Adrenal gland (tissue), 5 donors: Measurements from ENCODE around the gene MRPL2.

ENCODE experiments used
- CTCF ChIP-seq, 6 experiments: fragments of 450-650 bp in 4 of 6; fragments of 200-600 bp in 2 of 6; sonication (generic) in 1 of 6; IDR thresholded peaks; 1 replicate in 5 of 6; 2 replicates in 1 of 6; pipeline versions ENCODE4 v1.5.1 to v1.8.0; 2016 to 2021; ENCODE audit warnings: antibody characterized with exemption in 6 of 6, mild to moderate bottlenecking in 2 of 6, moderate library complexity in 1 of 6
- POLR2A ChIP-seq, 2 donors: fragments of 450-650 bp; IDR thresholded peaks; one replicate each; pipeline ENCODE4 v1.6.1; 2017; ENCODE audit warnings: antibody characterized with exemption in 2 of 2, mild to moderate bottlenecking in 2 of 2, moderate library complexity in 1 of 2
- donor health status: DM: no; HTN: no; CAD: no.

GRCh38 chr6:43097098-43097489, 37.9 kb upstream of the MRPL2 start:
- TF ChIP-seq POLR2A (IDR thresholded peaks at IDR 0.05), result no peak
- TF ChIP-seq CTCF (IDR thresholded peaks at IDR 0.05), result no peak
